GM19468 (cell line): ENCODE data around the gene PLCZ1.
"Not testable (repeated sequence)": the region's sequence is repeated elsewhere in the genome, so short reads cannot be mapped to it uniquely, and the experiment has no call there.

ENCODE experiments used
- ATAC-seq: cut with Tn5 transposase; IDR thresholded peaks from one replicate; pipeline ENCODE4 v1.9.1; 2021; ENCODE audit warnings: mild to moderate bottlenecking, moderate library complexity, moderate number of reproducible peaks; ENCODE audit not compliant: unreplicated experiment; ENCODE audit errors: extremely low read depth

The PLCZ1 gene

GRCh38 chr12:18703911-18704310, 33.9 kb downstream of the PLCZ1 start:
- no peak for ATAC-seq

DNA sequence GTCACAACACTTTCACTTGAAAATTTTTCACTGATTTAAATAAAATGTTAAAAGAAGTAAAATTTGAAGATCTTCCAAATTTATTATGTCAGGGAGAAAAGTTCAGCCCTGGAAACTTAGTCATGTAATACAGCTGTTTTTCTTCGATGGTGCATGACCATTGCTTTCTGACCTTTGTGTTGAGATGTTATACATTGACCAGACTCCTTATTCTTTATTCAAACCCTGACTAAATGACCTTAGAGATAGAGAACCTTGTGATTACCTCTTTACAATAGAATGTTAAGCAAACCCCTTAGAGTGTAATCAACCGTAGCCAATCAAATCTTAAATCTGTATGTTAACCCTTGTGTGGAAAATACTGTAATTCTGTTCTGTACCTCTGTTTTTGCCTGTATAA, 34.5 kb downstream of the PLCZ1 start:
- no peak for ATAC-seq

- ATAC-seq: no peak
Measured at GRCh38 chr12:18700271-18700670, 37.5 kb downstream of the PLCZ1 start.

GRCh38 chr12:18696971-18697602, 40.7 kb downstream of the PLCZ1 start:
- ATAC-seq: no peak

DNA sequence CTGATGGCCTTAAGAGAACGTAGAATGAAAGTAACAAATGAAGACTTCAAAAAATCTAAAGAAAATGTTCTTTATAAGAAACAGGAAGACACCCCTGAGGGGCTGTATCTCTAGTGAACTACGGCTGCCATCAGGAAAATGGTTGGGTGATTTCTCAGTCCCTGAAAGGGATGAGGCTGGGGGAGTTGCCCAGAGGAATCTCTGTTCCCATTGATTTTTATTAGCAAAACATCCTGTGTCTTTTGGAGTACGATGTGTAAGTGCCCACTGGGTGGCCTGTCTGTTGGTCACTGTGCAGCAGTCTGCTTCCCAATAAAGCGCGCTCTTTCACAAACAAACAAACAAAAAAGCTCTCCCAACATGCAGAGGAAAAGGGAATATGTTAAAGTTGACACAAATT, 43.8 kb downstream of the PLCZ1 start:
- not testable (repeated sequence) for ATAC-seq

- no peak for ATAC-seq
Measured at GRCh38 chr12:18690653-18691052, 47.2 kb downstream of the PLCZ1 start.

- ATAC-seq: no peak
Measured at GRCh38 chr12:18689771-18690170, 48.0 kb downstream of the PLCZ1 start.

DNA sequence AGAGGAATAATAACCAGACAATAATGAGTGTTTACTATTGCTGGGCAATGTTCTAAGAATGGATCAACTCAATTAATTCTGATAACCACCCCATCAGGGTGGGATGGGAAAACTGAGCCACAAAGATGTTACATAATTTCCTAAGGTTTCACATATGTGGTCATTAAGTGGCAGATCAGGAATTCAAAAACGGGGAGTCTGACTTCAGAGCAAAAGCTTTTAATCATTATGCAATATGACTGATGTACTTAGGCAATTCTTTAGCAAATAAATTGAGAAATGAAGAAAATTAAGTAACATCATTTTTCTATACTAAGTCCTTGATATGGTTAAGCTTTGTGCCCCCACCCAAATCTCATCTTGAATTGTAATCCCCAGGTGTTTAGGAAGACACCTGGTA, 53.4 kb downstream of the PLCZ1 start:
- no peak for ATAC-seq

- ATAC-seq: no peak
Measured at GRCh38 chr12:18683327-18684013, 54.3 kb downstream of the PLCZ1 start.

GRCh38 chr12:18681818-18682217, 56.0 kb downstream of the PLCZ1 start:
- ATAC-seq: no peak

- no peak for ATAC-seq
Measured at GRCh38 chr12:18676996-18677588, 60.7 kb downstream of the PLCZ1 start.

DNA sequence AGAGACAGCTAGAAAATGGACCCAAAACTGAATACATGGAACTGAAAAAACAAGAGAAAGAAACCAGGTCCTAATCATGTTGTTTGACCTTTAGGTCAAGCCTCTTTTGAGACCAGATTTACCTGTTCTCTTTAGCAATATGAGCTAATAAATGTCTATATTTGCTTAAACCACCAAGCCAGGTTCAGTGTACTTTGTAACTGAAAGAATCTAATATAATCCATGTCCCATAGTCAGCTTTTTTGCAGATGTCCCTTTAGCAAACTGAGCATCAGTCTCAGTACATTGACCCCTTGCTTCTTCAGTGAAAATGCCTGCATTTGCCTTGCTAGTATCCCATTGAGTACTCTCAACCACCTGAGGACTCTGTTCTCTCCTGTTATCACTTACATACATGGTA, 61.7 kb downstream of the PLCZ1 start:
- ATAC-seq: no peak

DNA sequence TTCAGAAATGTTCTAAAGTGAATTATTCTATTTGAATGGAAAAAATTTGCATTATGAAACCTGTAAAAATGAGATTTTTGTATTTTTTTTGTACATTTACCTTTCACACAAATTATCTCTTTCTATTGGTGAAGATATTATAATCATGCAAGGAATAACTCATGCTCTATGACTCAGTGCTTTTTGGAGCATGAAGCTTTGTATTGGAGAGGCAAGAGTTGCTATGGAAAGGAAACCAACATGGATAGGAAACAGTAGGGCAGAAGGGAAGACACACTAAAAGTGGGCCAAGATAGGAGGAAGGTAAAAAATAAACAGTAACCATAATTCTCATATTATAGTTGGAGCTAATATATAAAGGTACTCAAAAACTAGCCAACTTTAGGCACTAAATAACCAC, 79.0 kb downstream of the PLCZ1 start:
- ATAC-seq: no peak

DNA sequence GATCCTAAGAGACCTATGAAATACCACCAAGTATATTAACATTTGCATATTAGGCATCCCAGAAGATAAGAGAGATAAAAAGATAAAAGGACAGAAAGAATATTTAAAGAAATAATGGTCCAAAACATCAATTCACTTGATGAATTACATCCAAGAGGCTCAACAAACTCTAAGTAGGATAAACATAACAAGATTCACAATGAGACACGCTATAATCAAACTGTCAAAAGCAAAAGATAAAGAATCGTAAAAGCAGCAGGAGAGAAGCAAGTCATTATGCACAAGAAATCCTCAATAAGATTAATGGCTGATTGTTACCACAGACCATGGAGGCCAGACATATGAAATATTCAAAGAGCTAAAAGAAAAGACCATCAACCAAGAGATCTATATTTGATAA, 79.6 kb downstream of the PLCZ1 start:
- ATAC-seq: no peak

GRCh38 chr12:18655351-18655750, 82.5 kb downstream of the PLCZ1 start:
- ATAC-seq: no peak

DNA sequence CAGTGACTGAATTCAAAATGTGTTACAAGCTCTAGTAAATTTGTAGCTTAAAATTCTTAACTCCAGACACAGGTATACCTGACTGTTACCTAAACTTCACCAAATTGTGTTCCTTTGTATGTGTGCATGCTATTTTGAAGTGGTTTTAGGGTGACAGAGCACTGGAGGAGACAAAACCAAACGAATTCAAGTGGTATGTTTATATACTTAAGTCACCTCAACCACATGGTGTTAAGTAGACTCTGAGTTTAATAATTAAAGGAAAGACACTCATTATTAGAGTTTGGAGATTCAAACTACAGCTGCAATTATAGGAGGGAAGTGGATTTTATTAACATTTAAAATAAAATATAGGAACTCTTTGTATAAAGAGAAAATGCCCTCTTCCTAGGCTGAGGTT, 84.3 kb downstream of the PLCZ1 start:
- no peak for ATAC-seq

DNA sequence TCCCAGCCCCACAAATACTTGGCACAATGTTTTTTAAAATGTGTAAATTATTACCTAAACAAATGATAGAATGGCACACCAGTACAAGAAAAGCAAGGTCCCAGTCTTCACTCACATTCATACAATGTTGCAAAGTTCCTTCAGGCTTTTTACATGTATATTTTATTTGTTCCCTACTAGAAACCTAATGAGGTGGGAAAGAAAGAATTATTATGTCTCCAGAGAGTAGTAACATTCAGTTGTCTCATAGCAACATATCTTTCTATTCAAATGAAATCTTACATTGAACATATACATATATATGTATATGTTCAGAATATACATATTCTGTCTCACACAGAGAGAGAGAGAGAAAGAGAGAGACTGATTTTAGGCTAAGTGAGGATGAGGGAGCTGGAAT, 85.2 kb downstream of the PLCZ1 start:
- no peak for ATAC-seq

GRCh38 chr12:18651525-18651924, 86.3 kb downstream of the PLCZ1 start:
- ATAC-seq: no peak

- no peak for ATAC-seq
Measured at GRCh38 chr12:18646286-18646890, 91.4 kb downstream of the PLCZ1 start.

GRCh38 chr12:18644564-18644963, 93.2 kb downstream of the PLCZ1 start:
- ATAC-seq: no peak

- ATAC-seq: no peak
Measured at GRCh38 chr12:18643681-18644080, 94.1 kb downstream of the PLCZ1 start.
